Measurements from ENCODE around the gene RASL10B. TPM values are rescaled to one million over a fixed set of nuclear protein-coding genes. Genes with fewer than 3 reads are reported as not detected.

Gene RASL10B
- total RNA-seq, 1 experiment from 2014 or later: 17.4 TPM

DNA sequence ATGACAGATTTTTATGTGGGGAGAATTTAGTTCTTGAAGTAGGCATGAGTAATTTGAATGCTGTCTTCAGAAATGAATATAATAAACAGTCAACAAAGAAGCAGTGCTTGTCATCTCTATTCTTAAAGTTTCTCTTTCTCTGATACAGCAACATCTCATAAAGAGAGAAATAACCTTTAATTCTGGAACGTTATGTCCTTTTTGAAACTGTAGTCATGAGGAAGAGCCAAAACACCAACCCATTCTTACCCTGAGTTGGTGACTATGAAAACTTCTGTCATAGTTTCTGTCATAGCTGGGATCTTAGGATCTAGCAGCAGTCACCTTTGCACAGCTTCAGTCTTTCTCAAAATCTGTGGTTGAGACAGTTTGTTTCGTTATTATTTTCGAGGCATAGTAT, 15.3 kb upstream of the RASL10B start:
- H3K36me3 Mint-ChIP-seq: peaks cover 19% of the 10 kb centered on the region
- no peaks in the 10 kb centered on the region for H3K27me3 Mint-ChIP-seq (ENCODE audit: low read depth)
- TF ChIP-seq CREB1 (CRISPR knock-in tag; IDR thresholded peaks at IDR 0.05) (no peak), ATF1 (CRISPR knock-in tag; IDR thresholded peaks at IDR 0.05) (no peak), RORB (CRISPR knock-in tag; IDR thresholded peaks at IDR 0.05) (no peak), ZBTB21 (CRISPR knock-in tag; IDR thresholded peaks at IDR 0.05; ENCODE audit: borderline replicate concordance) (no peak)
- TF ChIP-seq, protein P1, sequence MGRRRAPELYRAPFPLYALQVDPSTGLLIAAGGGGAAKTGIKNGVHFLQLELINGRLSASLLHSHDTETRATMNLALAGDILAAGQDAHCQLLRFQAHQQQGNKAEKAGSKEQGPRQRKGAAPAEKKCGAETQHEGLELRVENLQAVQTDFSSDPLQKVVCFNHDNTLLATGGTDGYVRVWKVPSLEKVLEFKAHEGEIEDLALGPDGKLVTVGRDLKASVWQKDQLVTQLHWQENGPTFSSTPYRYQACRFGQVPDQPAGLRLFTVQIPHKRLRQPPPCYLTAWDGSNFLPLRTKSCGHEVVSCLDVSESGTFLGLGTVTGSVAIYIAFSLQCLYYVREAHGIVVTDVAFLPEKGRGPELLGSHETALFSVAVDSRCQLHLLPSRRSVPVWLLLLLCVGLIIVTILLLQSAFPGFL (CRISPR knock-in tag; IDR thresholded peaks at IDR 0.05; ENCODE audit: borderline replicate concordance): no peak
- CTCF ChIA-PET: no interaction called here
- H3K9me3 Mint-ChIP-seq: no peaks in the 10 kb centered on the region
- no peaks in the 10 kb centered on the region for H3K4me1 Mint-ChIP-seq
- DNase-seq (ENCODE audit: low spot score) (no peak), ATAC-seq (no peak)
- POLR2A ChIA-PET: no interaction called here
- no peak overlapping the region for H3K27ac Mint-ChIP-seq
- no peak overlapping the region for H3K4me3 Mint-ChIP-seq

- H3K4me3 Mint-ChIP-seq: no peak overlapping the region
- H3K27ac Mint-ChIP-seq: no peak overlapping the region
- peaks cover 13% of the 10 kb centered on the region for H3K36me3 Mint-ChIP-seq
- TF ChIP-seq NR3C1 (CRISPR knock-in tag; conservative IDR thresholded peaks at IDR 0.05; ENCODE audit: low read depth): no peak
- TF ChIP-seq, protein P2, sequence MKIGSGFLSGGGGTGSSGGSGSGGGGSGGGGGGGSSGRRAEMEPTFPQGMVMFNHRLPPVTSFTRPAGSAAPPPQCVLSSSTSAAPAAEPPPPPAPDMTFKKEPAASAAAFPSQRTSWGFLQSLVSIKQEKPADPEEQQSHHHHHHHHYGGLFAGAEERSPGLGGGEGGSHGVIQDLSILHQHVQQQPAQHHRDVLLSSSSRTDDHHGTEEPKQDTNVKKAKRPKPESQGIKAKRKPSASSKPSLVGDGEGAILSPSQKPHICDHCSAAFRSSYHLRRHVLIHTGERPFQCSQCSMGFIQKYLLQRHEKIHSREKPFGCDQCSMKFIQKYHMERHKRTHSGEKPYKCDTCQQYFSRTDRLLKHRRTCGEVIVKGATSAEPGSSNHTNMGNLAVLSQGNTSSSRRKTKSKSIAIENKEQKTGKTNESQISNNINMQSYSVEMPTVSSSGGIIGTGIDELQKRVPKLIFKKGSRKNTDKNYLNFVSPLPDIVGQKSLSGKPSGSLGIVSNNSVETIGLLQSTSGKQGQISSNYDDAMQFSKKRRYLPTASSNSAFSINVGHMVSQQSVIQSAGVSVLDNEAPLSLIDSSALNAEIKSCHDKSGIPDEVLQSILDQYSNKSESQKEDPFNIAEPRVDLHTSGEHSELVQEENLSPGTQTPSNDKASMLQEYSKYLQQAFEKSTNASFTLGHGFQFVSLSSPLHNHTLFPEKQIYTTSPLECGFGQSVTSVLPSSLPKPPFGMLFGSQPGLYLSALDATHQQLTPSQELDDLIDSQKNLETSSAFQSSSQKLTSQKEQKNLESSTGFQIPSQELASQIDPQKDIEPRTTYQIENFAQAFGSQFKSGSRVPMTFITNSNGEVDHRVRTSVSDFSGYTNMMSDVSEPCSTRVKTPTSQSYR (CRISPR knock-in tag; IDR thresholded peaks at IDR 0.05): no peak
- no peak for TF ChIP-seq CDX4 (CRISPR knock-in tag; IDR thresholded peaks at IDR 0.05; ENCODE audit: borderline replicate concordance)
- no peak for TF ChIP-seq AFF4 (CRISPR knock-in tag; IDR thresholded peaks at IDR 0.05; ENCODE audit: borderline replicate concordance)
- no peak for TF ChIP-seq E2F1 (CRISPR knock-in tag; IDR thresholded peaks at IDR 0.05)
- TF ChIP-seq, protein P3, sequence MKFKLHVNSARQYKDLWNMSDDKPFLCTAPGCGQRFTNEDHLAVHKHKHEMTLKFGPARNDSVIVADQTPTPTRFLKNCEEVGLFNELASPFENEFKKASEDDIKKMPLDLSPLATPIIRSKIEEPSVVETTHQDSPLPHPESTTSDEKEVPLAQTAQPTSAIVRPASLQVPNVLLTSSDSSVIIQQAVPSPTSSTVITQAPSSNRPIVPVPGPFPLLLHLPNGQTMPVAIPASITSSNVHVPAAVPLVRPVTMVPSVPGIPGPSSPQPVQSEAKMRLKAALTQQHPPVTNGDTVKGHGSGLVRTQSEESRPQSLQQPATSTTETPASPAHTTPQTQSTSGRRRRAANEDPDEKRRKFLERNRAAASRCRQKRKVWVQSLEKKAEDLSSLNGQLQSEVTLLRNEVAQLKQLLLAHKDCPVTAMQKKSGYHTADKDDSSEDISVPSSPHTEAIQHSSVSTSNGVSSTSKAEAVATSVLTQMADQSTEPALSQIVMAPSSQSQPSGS (CRISPR knock-in tag; IDR thresholded peaks at IDR 0.05; ENCODE audit: borderline replicate concordance, low read depth): no peak
- TF ChIP-seq, protein P4, sequence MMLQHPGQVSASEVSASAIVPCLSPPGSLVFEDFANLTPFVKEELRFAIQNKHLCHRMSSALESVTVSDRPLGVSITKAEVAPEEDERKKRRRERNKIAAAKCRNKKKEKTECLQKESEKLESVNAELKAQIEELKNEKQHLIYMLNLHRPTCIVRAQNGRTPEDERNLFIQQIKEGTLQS (CRISPR knock-in tag; conservative IDR thresholded peaks at IDR 0.05): no peak
- no peak for TF ChIP-seq IRF1 (CRISPR knock-in tag; IDR thresholded peaks at IDR 0.05)
- TF ChIP-seq NR1H2 (CRISPR knock-in tag; IDR thresholded peaks at IDR 0.05): no peak
- TF ChIP-seq MYBL2 (CRISPR knock-in tag; IDR thresholded peaks at IDR 0.05): no peak
- no peak for TF ChIP-seq FOXJ3 (CRISPR knock-in tag; IDR thresholded peaks at IDR 0.05; ENCODE audit: borderline replicate concordance)
- no peak for TF ChIP-seq GABPB1 (CRISPR knock-in tag; IDR thresholded peaks at IDR 0.05)
- no peak for TF ChIP-seq STAT6 (CRISPR knock-in tag; conservative IDR thresholded peaks at IDR 0.05; ENCODE audit: low read depth)
- TF ChIP-seq RORB (CRISPR knock-in tag; IDR thresholded peaks at IDR 0.05): no peak
- no peaks in the 10 kb centered on the region for H3K9me3 Mint-ChIP-seq
- no peaks in the 10 kb centered on the region for H3K27me3 Mint-ChIP-seq (ENCODE audit: low read depth)
- no peaks in the 10 kb centered on the region for H3K4me1 Mint-ChIP-seq
- ChIA-PET POLR2A (no interaction called here), CTCF (interaction anchor here (2.6 kb wide), 1 partner anchor 47 kb away, joined by 9 read pairs; no protein-coding TSS in a partner anchor)
- no peak for DNase-seq (ENCODE audit: low spot score)
- ATAC-seq: no peak
Observed at GRCh38 chr17:35716897-35717465, 14.5 kb upstream of the RASL10B start.
